Natural killer cell (primary cell): ENCODE results near the gene NFASC. TPM values are rescaled to one million over a fixed set of nuclear protein-coding genes. Genes with fewer than 3 reads are reported as not detected.

ENCODE experiments used
- ATAC-seq, 3 donors: fragments of 150-1000 bp in 2 of 3; fragments of 200-7000 bp in 1 of 3; cut with Tn5 transposase; 1 replicate in 1 of 3; 2 replicates in 2 of 3; pipeline ENCODE4 v1.10.0; 2021; ENCODE audit warnings: mild to moderate bottlenecking in 2 of 3, moderate library complexity in 2 of 3
- DNase-seq, 2 donors: peaks; one replicate each; pipeline versions ENCODE4 v3.0.0 to v3.0.0-alpha.2; 2013 to 2021; ENCODE audit warnings: mixed read lengths in 1 of 2
- H3K27ac ChIP-seq: one replicate; pipeline ENCODE4 v1.5.1; 2013; ENCODE audit warnings: mild to moderate bottlenecking, low read length
- H3K27me3 ChIP-seq: one replicate; pipeline ENCODE4 v1.6.1; 2013; ENCODE audit warnings: low read length; ENCODE audit not compliant: control insufficient read depth, insufficient read depth
- H3K36me3 ChIP-seq: one replicate; pipeline ENCODE4 v1.6.1; 2013; ENCODE audit warnings: low read length; ENCODE audit not compliant: control insufficient read depth, insufficient read depth
- H3K4me1 ChIP-seq: one replicate; pipeline ENCODE4 v1.6.1; 2013; ENCODE audit warnings: low read length; ENCODE audit not compliant: control insufficient read depth, insufficient read depth
- H3K4me3 ChIP-seq: one replicate; pipeline ENCODE4 v1.5.1; 2013; ENCODE audit warnings: low read length
- H3K9me3 ChIP-seq: one replicate; pipeline ENCODE4 v1.6.1; 2013; ENCODE audit warnings: low read length; ENCODE audit not compliant: control insufficient read depth, insufficient read depth
- H3K27ac Mint-ChIP-seq, 2 donors: one replicate each; pipeline ENCODE4 v1.8.0; 2022; ENCODE audit warnings: mild to moderate bottlenecking in 2 of 2, mixed read lengths in 2 of 2, moderate library complexity in 1 of 2
- H3K27me3 Mint-ChIP-seq, 2 donors: one replicate each; pipeline ENCODE4 v1.8.0; 2022; ENCODE audit warnings: low read depth in 2 of 2, mixed read lengths in 2 of 2
- H3K36me3 Mint-ChIP-seq: one replicate; pipeline ENCODE4 v1.8.0; 2022; ENCODE audit warnings: mixed read lengths
- H3K4me1 Mint-ChIP-seq, 2 donors: one replicate each; pipeline ENCODE4 v1.8.0; 2022; ENCODE audit warnings: mixed read lengths in 2 of 2
- H3K4me3 Mint-ChIP-seq: one replicate; pipeline ENCODE4 v1.8.0; 2022; ENCODE audit warnings: mild to moderate bottlenecking, moderate library complexity, mixed read lengths
- H3K9me3 Mint-ChIP-seq, 2 donors: one replicate each; pipeline ENCODE4 v1.8.0; 2022; ENCODE audit warnings: mixed read lengths in 2 of 2
- CTCF ChIP-seq: fragments of 200-600 bp; IDR thresholded peaks from one replicate; pipeline ENCODE4 v1.8.0; 2022; ENCODE audit warnings: antibody characterized with exemption
- WGBS: methylation state at CpG from one replicate; pipeline ENCODE4 v1.1.7; 2013; ENCODE audit warnings: missing lambda C conversion rate; ENCODE audit not compliant: insufficient coverage; 5-methylcytosine and 5-hydroxymethylcytosine counted together
- intact Hi-C: fragments of 100-400 bp; cut with micrococcal nuclease; formaldehyde crosslinking; loops from one replicate; pipeline ENCODE4 v1.14.2; 2022
- total RNA-seq, 4 donors: library from RNA; stranded (reverse); fragments of 120-200 nt in 1 of 4; gene quantifications; one replicate each; pipeline versions ENCODE4 v1.2.3 to v1.2.4, GENCODE V29; 2013 to 2022

NFASC gene
- total RNA-seq, 3 donors from 2014 or later (not counting 1 experiment from before 2014, with no cell fraction given): 0.09 to 0.27 TPM; not detected in 1

- Histone ChIP-seq H3K27ac (no peak overlapping the region), H3K4me1 (peaks cover 5% of the 10 kb centered on the region)
- no CpG with 5 or more reads among the region's 1 CpG for WGBS
These were observed 101.8 kb downstream of the NFASC start for GRCh38 chr1:204972426-204972825.

GRCh38 chr1:204973449-204973848 is 102.8 kb downstream of the NFASC start:
- WGBS: 75% methylated on average over 6 of the region's 6 CpGs
- Mint-ChIP-seq H3K9me3 (no peaks in the 10 kb centered on the region), H3K36me3 (no peaks in the 10 kb centered on the region), H3K27me3 (peaks cover 6 to 23% of the 10 kb centered on the region in 2 donors), H3K27ac (no peak overlapping the region), H3K4me1 (no peaks in the 10 kb centered on the region), H3K4me3 (no peak overlapping the region)
- peaks cover 8% of the 10 kb centered on the region for H3K4me1 ChIP-seq
- no peak overlapping the region for H3K27ac ChIP-seq
- H3K9me3 ChIP-seq: no peaks in the 10 kb centered on the region
- DNase-seq (no peak), ATAC-seq (no peak)
- intact Hi-C loops: loop anchor here (10.0 kb wide), 1 partner anchor 91 kb away; no protein-coding TSS in a partner anchor
- TF ChIP-seq CTCF: no peak
- H3K36me3 ChIP-seq: no peaks in the 10 kb centered on the region
- no peaks in the 10 kb centered on the region for H3K27me3 ChIP-seq
- H3K4me3 ChIP-seq: no peak overlapping the region

More at GRCh38 chr1:204972426-204972825, 101.8 kb downstream of the NFASC start:
- H3K27ac Mint-ChIP-seq: no peak overlapping the region
- H3K36me3 Mint-ChIP-seq: no peaks in the 10 kb centered on the region
- H3K36me3 ChIP-seq: no peaks in the 10 kb centered on the region
- no peak overlapping the region for H3K4me3 Mint-ChIP-seq
- peaks cover 6 to 23% of the 10 kb centered on the region in 2 donors for H3K27me3 Mint-ChIP-seq
- no peak for ATAC-seq
- H3K27me3 ChIP-seq: no peaks in the 10 kb centered on the region
- TF ChIP-seq CTCF: no peak
- intact Hi-C loops: loop anchor here (10.0 kb wide), 1 partner anchor 92 kb away; no protein-coding TSS in a partner anchor
- H3K9me3 ChIP-seq: no peaks in the 10 kb centered on the region
- DNase-seq: no peak
- no peaks in the 10 kb centered on the region for H3K9me3 Mint-ChIP-seq
- no peaks in the 10 kb centered on the region for H3K4me1 Mint-ChIP-seq
- no peak overlapping the region for H3K4me3 ChIP-seq

- Mint-ChIP-seq H3K36me3 (no peaks in the 10 kb centered on the region), H3K9me3 (no peaks in the 10 kb centered on the region), H3K27ac (no peak overlapping the region), H3K4me3 (no peak overlapping the region), H3K4me1 (no peaks in the 10 kb centered on the region), H3K27me3 (peaks cover 6 to 24% of the 10 kb centered on the region in 2 donors)
- DNase-seq: no peak
- ATAC-seq: no peak
- H3K36me3 ChIP-seq: no peaks in the 10 kb centered on the region
- H3K9me3 ChIP-seq: no peaks in the 10 kb centered on the region
- H3K4me3 ChIP-seq: no peak overlapping the region
- 76% methylated on average over 2 of the region's 2 CpGs for WGBS
- TF ChIP-seq CTCF: no peak
- intact Hi-C loops: loop anchor here (10.0 kb wide), 1 partner anchor 90 kb away; no protein-coding TSS in a partner anchor
- H3K4me1 ChIP-seq: peaks cover 8% of the 10 kb centered on the region
- H3K27ac ChIP-seq: no peak overlapping the region
- no peaks in the 10 kb centered on the region for H3K27me3 ChIP-seq
These were observed 103.7 kb downstream of the NFASC start for GRCh38 chr1:204974327-204974726.

- intact Hi-C loops: loop anchor here (1.0 to 10.0 kb wide), 3 partner anchors 90 to 281 kb away; no protein-coding TSS in a partner anchor
- Mint-ChIP-seq H3K4me3 (no peak overlapping the region), H3K36me3 (no peaks in the 10 kb centered on the region), H3K9me3 (no peaks in the 10 kb centered on the region), H3K27ac (no peak overlapping the region), H3K4me1 (no peaks in the 10 kb centered on the region), H3K27me3 (peaks cover 6 to 31% of the 10 kb centered on the region in 2 donors)
- no peak overlapping the region for H3K27ac ChIP-seq
- WGBS: 78% methylated on average over 12 of the region's 12 CpGs
- DNase-seq: no peak
- TF ChIP-seq CTCF: no peak
- H3K4me1 ChIP-seq: peaks cover 8% of the 10 kb centered on the region
- H3K36me3 ChIP-seq: no peaks in the 10 kb centered on the region
- no peak for ATAC-seq
- no peaks in the 10 kb centered on the region for H3K9me3 ChIP-seq
- H3K27me3 ChIP-seq: no peaks in the 10 kb centered on the region
- no peak overlapping the region for H3K4me3 ChIP-seq
These were observed 104.4 kb downstream of the NFASC start for GRCh38 chr1:204975021-204975420.
